ACC112 (cell line): Measurements from ENCODE around the gene BRF1.

Experiments used
- H2AFZ ChIP-seq: fragments of 200-600 bp; sonication (generic); one replicate; pipeline ENCODE4 v1.6.0; 2017; ENCODE audit warnings: antibody characterized with exemption, low read length; ENCODE audit not compliant: unreplicated experiment
- H3K27ac ChIP-seq: fragments of 200-600 bp; sonication (generic); 2 replicates; pipeline ENCODE4 v1.5.1; 2014; ENCODE audit warnings: low read depth, mild to moderate bottlenecking, antibody characterized with exemption, low read length, moderate library complexity
- H3K27me3 ChIP-seq: fragments of 200-600 bp; sonication (generic); 2 replicates; pipeline ENCODE4 v1.6.1; 2014; ENCODE audit warnings: mild to moderate bottlenecking, antibody characterized with exemption, low read length, moderate library complexity, mixed read lengths; ENCODE audit not compliant: insufficient read depth
- H3K36me3 ChIP-seq: fragments of 200-600 bp; sonication (generic); 2 replicates; pipeline ENCODE4 v1.6.1; 2016; ENCODE audit warnings: mild to moderate bottlenecking, antibody characterized with exemption, low read length, moderate library complexity, mixed read lengths; ENCODE audit not compliant: insufficient read depth
- H3K4me1 ChIP-seq: fragments of 200-600 bp; sonication (generic); one replicate; pipeline ENCODE4 v1.6.1; 2016; ENCODE audit warnings: low read length, mixed read lengths; ENCODE audit not compliant: insufficient read depth, unreplicated experiment, control insufficient read depth
- H3K4me3 ChIP-seq: fragments of 200-600 bp; sonication (generic); 2 replicates; pipeline ENCODE4 v1.5.1; 2014; ENCODE audit warnings: mild to moderate bottlenecking, low read depth, low read length
- H3K79me2 ChIP-seq: fragments of 200-600 bp; sonication (generic); one replicate; pipeline ENCODE4 v1.6.0; 2016; ENCODE audit warnings: low read length; ENCODE audit not compliant: control insufficient read depth, unreplicated experiment, insufficient read depth

Gene BRF1

GRCh38 chr14:105325303-105325702, 24.5 kb upstream of the BRF1 start:
- Histone ChIP-seq H3K79me2 (peaks cover 29% of the 10 kb centered on the region), H3K36me3 (no peaks in the 10 kb centered on the region), H3K4me1 (peaks cover 10% of the 10 kb centered on the region), H2AFZ (no peak overlapping the region), H3K27ac (no peak overlapping the region), H3K27me3 (no peaks in the 10 kb centered on the region), H3K4me3 (no peak overlapping the region)

DNA sequence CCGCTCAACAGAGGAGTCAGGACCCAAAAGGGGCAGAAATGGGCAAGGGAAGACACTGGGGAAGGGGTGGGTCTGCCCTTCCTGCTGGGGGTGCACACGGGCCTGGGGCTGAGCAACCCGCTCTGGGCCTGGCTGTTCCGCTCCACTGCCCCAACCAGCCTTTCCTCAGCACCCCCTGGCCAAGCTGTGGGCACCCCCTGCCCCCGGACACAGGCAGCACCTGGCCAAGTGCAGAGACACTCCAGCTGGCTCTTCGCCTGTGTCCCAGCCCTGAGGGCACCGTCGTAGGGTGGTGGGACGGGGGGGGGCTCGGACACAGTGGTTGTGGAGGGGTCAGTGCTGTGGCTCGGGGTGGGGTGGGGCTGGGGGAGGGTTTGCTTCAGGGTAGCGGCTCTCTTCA, 24.1 kb upstream of the BRF1 start:
- H3K27ac ChIP-seq: no peak overlapping the region
- H3K4me1 ChIP-seq: peaks cover 9% of the 10 kb centered on the region
- H2AFZ ChIP-seq: no peak overlapping the region
- H3K4me3 ChIP-seq: no peak overlapping the region
- no peaks in the 10 kb centered on the region for H3K27me3 ChIP-seq
- H3K36me3 ChIP-seq: no peaks in the 10 kb centered on the region
- peaks cover 29% of the 10 kb centered on the region for H3K79me2 ChIP-seq

- Histone ChIP-seq H2AFZ (no peak overlapping the region), H3K27ac (no peak overlapping the region), H3K4me1 (peaks cover 9% of the 10 kb centered on the region), H3K27me3 (no peaks in the 10 kb centered on the region), H3K36me3 (no peaks in the 10 kb centered on the region), H3K4me3 (no peak overlapping the region), H3K79me2 (peaks cover 27% of the 10 kb centered on the region)
These were observed 23.4 kb upstream of the BRF1 start for GRCh38 chr14:105324080-105324778.

DNA sequence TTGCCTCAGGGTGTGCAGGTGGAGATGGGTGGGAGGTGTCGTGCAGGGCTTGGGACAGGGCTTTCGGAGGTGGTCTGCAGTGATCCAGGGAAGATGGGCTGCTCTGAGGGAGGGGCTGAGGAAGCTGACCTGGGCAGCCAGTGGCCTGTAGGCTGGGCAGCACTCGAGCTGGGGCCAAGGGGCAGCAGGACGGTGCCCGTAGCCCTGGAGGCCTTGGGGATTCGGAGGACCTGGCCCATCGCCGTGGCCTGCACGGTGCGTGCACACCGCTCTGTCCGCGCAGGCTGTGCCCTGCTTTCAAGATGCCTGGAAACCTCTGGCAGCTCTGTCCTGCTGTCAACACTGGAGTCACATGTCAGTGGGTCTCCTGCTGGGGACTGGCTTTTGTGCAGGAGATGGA, 22.9 kb upstream of the BRF1 start:
- Histone ChIP-seq H2AFZ (no peak overlapping the region), H3K27ac (no peak overlapping the region), H3K4me3 (no peak overlapping the region), H3K4me1 (peaks cover 9% of the 10 kb centered on the region), H3K79me2 (peaks cover 25% of the 10 kb centered on the region), H3K27me3 (no peaks in the 10 kb centered on the region), H3K36me3 (no peaks in the 10 kb centered on the region)

- H3K79me2 ChIP-seq: peaks cover 25% of the 10 kb centered on the region
- no peaks in the 10 kb centered on the region for H3K36me3 ChIP-seq
- H3K4me1 ChIP-seq: peaks cover 9% of the 10 kb centered on the region
- H2AFZ ChIP-seq: no peak overlapping the region
- H3K27ac ChIP-seq: no peak overlapping the region
- no peaks in the 10 kb centered on the region for H3K27me3 ChIP-seq
- H3K4me3 ChIP-seq: no peak overlapping the region
These were observed 22.2 kb upstream of the BRF1 start for GRCh38 chr14:105322791-105323556.

GRCh38 chr14:105317546-105317945, 16.7 kb upstream of the BRF1 start:
- H3K4me3 ChIP-seq: peak overlapping the region; percentile 48
- H3K4me1 ChIP-seq: peaks cover 21% of the 10 kb centered on the region
- peak overlapping the region; percentile 41 for H2AFZ ChIP-seq
- no peak overlapping the region for H3K27ac ChIP-seq
- peaks cover 26% of the 10 kb centered on the region for H3K79me2 ChIP-seq
- no peaks in the 10 kb centered on the region for H3K27me3 ChIP-seq
- no peaks in the 10 kb centered on the region for H3K36me3 ChIP-seq

DNA sequence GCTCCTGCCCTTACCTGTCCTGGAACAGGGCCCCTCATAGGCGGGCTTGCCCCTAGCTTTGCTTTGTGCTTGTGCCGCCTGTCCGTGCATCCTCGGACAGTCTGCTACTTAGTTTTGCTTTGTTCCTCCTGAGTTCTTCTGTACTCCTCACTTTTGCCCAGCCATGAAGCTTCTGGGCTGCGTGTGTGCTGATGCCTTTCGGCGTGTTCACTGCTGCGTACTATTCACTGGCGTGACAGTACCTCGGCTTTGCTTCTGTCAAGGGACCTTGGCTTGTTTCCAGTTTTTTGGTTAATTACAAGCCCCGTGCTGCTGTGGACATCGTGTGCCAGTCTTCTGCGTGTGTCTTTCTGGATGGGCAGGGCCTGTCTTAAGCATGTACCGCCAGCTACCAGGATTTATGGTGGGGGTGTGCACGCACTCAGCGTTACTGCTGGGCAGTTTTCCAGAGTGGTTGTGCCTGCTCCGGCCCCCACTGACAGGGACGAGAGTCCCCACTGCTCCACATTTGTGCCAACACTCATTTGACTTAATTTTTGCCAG, 16.2 kb upstream of the BRF1 start:
- peaks cover 26% of the 10 kb centered on the region for H3K79me2 ChIP-seq

DNA sequence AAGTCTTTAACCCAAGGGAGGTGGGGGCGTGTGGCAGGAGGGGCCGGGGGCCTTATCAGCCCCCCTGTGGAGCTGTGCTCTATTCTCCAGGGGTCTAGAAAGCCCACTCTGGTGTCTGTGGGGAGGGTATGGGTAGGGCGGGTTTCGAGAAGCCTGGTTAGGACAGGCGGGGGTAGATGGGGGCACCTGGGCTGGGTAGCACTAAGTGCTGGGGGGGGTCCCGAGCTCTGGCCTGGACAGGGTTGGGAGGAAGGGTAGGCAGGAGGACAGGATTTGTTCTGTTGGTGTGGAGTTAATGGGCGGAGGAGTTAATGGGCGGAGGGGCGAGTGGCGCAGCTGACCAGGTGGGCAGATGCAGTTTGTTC, 15.8 kb upstream of the BRF1 start:
- Histone ChIP-seq H3K79me2 (peaks cover 26% of the 10 kb centered on the region), H3K27ac (no peak overlapping the region)

More for the DNA sequence above, 16.2 kb upstream of the BRF1 start:
- Histone ChIP-seq H2AFZ (no peak overlapping the region), H3K4me3 (peak overlapping the region; percentile 48), H3K36me3 (no peaks in the 10 kb centered on the region), H3K27me3 (no peaks in the 10 kb centered on the region), H3K4me1 (peaks cover 20% of the 10 kb centered on the region), H3K27ac (no peak overlapping the region)

GRCh38 chr14:105315941-105316576, 15.3 kb upstream of the BRF1 start:
- H3K36me3 ChIP-seq: no peaks in the 10 kb centered on the region
- peaks cover 20% of the 10 kb centered on the region for H3K4me1 ChIP-seq
- peaks cover 26% of the 10 kb centered on the region for H3K79me2 ChIP-seq
- H3K27ac ChIP-seq: no peak overlapping the region
- H3K4me3 ChIP-seq: peak overlapping the region; percentile 79
- no peak overlapping the region for H2AFZ ChIP-seq
- H3K27me3 ChIP-seq: no peaks in the 10 kb centered on the region

More for the DNA sequence above, 15.8 kb upstream of the BRF1 start:
- no peaks in the 10 kb centered on the region for H3K36me3 ChIP-seq
- no peak overlapping the region for H2AFZ ChIP-seq
- H3K4me3 ChIP-seq: peak overlapping the region; percentile 79; the same call in 1 of the 2 replicates
- peaks cover 20% of the 10 kb centered on the region for H3K4me1 ChIP-seq
- H3K27me3 ChIP-seq: no peaks in the 10 kb centered on the region

DNA sequence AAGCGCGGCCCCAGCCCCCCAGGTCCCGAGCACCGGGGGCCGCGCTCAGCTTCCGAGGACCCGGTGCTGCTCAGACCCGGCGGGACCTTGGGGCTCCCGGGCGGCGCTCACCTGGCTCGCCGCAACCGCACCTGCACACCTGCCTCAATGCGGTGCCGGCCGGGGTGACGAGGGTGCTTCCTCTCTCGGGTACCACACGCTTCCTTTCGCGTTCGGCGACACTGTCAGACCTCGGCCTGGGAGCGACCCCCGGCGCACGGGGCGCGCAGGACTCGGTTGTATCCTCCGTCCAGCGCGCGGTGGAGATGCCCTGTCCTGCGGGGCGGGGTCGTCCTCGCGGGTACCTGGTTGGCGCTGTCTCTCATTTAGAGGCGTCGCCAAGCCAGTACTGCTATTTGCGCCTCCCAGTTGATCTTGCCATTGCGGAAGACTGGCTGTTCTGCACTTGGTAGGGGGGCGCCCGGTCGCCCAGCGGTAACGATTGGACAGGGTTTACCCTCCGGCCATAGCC, 14.5 kb upstream of the BRF1 start:
- no peak overlapping the region for H3K27ac ChIP-seq
- H3K27me3 ChIP-seq: no peaks in the 10 kb centered on the region
- peak overlapping the region; percentile 79 for H3K4me3 ChIP-seq
- H3K36me3 ChIP-seq: no peaks in the 10 kb centered on the region
- H2AFZ ChIP-seq: peak overlapping the region; percentile 37
- peaks cover 20% of the 10 kb centered on the region for H3K4me1 ChIP-seq
- peaks cover 19% of the 10 kb centered on the region for H3K79me2 ChIP-seq
